PC-9 (cell line): ENCODE results near the gene MED20.

Source experiments
- EZH2 ChIP-seq: fragments of 200-600 bp; sonication (generic); IDR thresholded peaks from 2 replicates; pipeline ENCODE4 v1.8.0; 2017; ENCODE audit warnings: antibody characterized with exemption, low read depth
- TF ChIP-seq, protein P1 (sequence below): fragments of 200-600 bp; sonication (generic); conservative IDR thresholded peaks from 2 replicates; pipeline ENCODE4 v1.6.1; 2017; ENCODE audit warnings: mixed run types, antibody characterized with exemption, mild to moderate bottlenecking, moderate library complexity

GRCh38 chr6:41954668-41955067, 33.7 kb upstream of the MED20 start:
- TF ChIP-seq, protein P1, sequence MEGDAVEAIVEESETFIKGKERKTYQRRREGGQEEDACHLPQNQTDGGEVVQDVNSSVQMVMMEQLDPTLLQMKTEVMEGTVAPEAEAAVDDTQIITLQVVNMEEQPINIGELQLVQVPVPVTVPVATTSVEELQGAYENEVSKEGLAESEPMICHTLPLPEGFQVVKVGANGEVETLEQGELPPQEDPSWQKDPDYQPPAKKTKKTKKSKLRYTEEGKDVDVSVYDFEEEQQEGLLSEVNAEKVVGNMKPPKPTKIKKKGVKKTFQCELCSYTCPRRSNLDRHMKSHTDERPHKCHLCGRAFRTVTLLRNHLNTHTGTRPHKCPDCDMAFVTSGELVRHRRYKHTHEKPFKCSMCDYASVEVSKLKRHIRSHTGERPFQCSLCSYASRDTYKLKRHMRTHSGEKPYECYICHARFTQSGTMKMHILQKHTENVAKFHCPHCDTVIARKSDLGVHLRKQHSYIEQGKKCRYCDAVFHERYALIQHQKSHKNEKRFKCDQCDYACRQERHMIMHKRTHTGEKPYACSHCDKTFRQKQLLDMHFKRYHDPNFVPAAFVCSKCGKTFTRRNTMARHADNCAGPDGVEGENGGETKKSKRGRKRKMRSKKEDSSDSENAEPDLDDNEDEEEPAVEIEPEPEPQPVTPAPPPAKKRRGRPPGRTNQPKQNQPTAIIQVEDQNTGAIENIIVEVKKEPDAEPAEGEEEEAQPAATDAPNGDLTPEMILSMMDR, result no peak
- no peak for TF ChIP-seq EZH2
